ENCODE measurements around the gene TRANK1.

- TF ChIP-seq CTCF (IDR thresholded peaks at IDR 0.05; ENCODE audit: control extremely low read depth in 1 of 3, insufficient read depth in 1 of 3, low read depth in 1 of 3, low read length in 3 of 3) = no peak
- TF ChIP-seq POLR2AphosphoS5 (IDR thresholded peaks at IDR 0.05; ENCODE audit: low read depth, low read length) = no peak
- TF ChIP-seq TCF12 (IDR thresholded peaks at IDR 0.05; ENCODE audit: low read depth, low read length) = no peak
- TF ChIP-seq MAX (IDR thresholded peaks at IDR 0.05) = no peak
Measured at GRCh38 chr3:36920884-36921567, 23.8 kb downstream of the TRANK1 start.

Data from H1 (cell line).